NCI-H345 treated with DMSO at 0.1 percent for 48 hours (cell line): ENCODE results near the gene CLRN2.

ENCODE experiments used
- DNase-seq: peaks from one replicate; lab custom pipeline; 2025; ENCODE audit not compliant: unreplicated experiment; lab: John Stamatoyannopoulos, UW

Gene CLRN2

GRCh38 chr4:17514865-17515264 is at the start of gene CLRN2:
TSS of gene CLRN2 (plus strand) at chr4:17515165. CDS start at chr4:17515267, 102 bp downstream.
- no peak for DNase-seq

- no peak for DNase-seq
These were observed 46.2 kb upstream of the CLRN2 start for GRCh38 chr4:17468619-17469221.

- no peak for DNase-seq
These were observed 44.9 kb upstream of the CLRN2 start for GRCh38 chr4:17469931-17470674.

DNA sequence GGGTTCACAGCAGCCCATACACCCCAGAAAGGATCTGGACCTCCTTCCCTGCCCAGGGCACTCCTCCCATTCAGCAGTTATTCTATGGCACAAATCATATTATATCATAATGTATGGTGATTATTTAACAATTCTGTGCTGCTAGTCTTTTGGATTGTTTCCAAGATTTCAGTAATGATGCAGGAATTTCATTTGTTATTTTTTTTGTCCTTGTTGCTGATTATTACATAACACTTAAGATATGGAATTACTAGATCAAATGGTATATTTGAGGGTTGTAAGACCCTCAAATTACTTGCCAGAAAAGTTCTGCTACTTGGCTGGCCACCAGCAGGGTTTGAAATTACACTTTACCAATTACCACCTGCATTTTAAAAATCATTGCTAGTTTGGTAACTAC is 39.5 kb upstream of the CLRN2 start:
- no peak for DNase-seq

- DNase-seq: no peak
These were observed 38.1 kb upstream of the CLRN2 start for GRCh38 chr4:17476853-17477252.

GRCh38 chr4:17477774-17478472 is 37.0 kb upstream of the CLRN2 start:
- DNase-seq: no peak

GRCh38 chr4:17480210-17480927 is 34.6 kb upstream of the CLRN2 start:
- DNase-seq: no peak

- no peak for DNase-seq
These were observed 34.0 kb upstream of the CLRN2 start for GRCh38 chr4:17480955-17481354.

GRCh38 chr4:17482716-17483115 is 32.2 kb upstream of the CLRN2 start:
- no peak for DNase-seq

DNA sequence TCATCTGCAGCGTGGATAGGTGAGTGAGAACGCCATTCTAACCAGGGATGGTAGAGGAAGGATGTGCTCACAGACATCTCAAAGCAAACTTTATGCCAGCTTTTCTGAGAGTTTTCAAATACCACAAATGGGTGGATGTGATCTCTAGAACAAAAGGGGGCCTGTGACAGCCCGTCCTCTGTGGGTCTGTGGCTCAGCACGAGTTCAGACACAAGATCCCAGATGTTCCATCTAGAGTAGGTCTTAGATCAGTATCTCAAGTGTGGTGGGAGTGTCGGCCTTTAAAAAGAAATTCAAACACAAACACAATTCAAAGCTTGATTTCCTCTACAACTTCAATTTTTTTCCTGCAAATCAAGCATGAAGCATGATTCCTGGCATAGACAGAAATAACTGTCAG is 25.8 kb upstream of the CLRN2 start:
- DNase-seq: no peak

DNA sequence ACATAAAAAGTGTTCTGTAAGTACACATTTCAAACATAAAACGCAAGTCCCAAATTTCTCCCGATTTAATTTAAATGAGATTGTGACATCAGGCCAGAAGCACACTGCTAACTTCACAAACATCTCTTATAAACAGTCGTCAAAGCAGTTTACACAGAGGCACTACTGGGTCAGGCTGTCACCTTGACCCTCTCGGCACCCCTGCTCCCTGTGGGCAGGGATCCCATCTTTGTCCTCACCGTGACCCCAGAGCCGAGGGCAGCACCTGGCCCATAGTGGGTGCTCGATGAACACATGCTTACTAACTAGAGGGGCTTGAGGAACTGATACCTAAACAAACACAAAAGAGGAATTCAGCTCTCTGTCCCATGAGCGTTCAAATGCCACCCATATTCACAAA is 25.2 kb upstream of the CLRN2 start:
- no peak for DNase-seq

DNA sequence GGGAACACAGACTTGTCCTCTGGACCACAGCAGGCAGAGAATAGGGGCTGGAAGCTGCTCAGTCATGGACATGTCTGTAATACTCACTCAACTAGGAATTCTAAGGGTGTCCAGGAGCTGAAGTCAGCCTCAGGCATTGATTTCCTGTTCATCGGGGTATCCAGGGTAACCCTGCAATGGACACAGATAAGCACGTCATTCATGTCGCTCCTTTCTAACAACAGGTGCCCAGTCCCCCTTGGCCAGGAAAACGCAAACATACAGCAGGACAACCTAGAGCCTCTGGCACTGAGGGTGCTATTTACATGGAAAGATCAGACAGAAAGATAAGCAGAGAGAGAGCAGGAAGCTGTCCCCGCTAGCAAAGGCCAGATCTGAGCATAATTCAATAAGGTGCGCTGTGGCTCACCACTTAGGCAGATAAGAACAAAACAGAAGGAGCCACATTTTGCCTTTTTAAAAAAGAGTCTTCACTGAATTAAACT is 24.3 kb upstream of the CLRN2 start:
- no peak for DNase-seq

DNA sequence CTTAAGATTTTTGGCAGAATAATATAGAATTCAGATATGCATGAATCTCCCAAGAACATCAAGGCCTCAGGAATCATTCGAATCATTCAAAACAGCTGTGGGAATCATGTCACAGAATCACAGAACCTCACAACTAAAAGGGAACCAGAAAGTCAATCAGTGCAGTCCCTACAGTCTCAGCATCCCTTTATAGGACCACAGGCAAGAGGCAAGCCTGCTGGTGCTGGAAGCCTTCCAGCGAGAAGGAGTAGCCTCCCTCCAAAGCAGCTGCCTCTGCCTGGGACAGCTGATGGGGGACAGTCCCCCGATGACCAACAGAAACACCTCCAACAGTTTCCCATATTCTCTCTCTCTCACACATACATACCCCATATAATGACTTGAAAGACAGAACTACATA is 23.8 kb upstream of the CLRN2 start:
- DNase-seq: no peak

DNA sequence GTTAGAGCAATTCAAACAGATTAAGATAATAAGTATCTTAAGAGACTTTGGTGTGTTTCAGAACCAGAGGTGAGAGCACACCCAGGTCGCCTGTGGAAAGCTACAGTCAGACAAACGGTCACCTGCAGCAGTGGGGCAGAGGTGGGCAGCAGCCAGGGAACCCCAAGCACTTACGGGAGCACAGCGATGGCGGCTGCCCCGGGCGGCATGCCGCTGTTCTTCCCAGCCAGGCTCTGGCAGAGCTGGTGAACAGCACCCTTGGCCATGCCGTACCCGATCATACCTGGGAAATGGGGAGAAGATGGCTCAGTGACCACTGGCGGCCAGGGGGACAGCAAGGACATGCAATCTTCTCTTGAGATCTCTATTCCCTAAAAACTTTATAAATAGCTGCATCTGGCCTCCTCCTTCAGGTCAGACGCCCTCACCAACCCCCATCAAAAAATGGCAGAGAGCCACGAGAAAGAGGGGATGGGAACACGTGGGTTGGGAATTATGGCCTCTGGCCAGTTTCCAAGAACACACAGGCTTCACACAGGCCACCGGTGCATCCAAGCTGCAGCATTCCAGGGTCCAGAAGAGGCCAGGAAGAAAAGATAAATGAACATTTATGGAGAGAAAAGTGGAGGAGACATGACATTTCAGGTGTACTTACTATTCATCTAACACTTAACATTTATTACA is 22.8 kb upstream of the CLRN2 start:
- no peak for DNase-seq

- no peak for DNase-seq
These were observed 22.1 kb upstream of the CLRN2 start for GRCh38 chr4:17492876-17493275.

DNA sequence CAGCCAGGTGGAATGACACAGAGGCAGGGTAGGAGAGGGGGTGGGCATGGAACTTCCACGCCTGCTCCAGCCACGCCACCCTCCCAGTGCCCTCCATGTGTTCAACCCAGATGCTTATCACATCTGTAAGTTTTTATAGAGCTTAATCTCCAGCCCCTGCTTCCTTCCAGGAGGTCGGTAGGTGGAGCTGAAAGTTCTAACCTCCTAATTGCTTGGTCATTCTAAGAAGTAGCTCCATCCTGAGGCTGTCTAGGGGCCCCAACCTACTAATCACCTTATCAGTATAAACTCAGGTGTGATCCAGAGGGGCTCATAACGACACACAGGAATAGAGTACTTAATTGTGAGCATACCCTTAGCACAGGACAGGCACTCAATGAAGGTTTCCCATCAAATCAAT is 21.3 kb upstream of the CLRN2 start:
- no peak for DNase-seq

- DNase-seq: no peak
These were observed 20.4 kb upstream of the CLRN2 start for GRCh38 chr4:17494258-17495190.

DNA sequence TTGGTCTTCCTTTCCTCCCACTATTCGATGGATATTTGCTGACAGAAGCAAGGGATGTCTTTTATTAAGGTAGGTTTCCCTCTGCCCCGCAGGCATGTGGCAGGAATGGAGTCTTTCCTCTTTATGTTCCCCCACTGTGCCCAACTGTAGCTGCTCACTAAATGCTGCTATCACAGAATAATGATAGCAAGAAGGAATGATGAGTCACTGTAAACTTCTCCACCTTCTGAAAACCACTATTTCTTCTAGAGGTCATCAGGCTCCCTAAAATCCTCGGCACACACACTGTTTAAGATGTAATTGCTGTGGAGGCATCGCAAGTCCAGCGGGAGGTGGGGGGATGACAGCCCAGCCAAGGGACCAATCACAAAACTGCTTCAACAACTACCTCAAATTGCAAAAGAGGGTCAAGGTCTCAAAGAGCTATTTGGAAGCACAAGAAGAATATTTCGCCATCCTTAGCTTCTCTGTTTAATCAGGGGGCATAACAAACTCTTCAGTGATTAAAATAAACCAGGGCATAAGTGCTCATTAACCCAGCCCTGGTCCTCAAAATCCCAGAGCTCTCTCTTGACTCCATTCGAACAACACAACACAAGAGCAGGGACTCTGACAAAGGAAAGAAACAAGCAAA is 17.0 kb upstream of the CLRN2 start:
- no peak for DNase-seq

DNA sequence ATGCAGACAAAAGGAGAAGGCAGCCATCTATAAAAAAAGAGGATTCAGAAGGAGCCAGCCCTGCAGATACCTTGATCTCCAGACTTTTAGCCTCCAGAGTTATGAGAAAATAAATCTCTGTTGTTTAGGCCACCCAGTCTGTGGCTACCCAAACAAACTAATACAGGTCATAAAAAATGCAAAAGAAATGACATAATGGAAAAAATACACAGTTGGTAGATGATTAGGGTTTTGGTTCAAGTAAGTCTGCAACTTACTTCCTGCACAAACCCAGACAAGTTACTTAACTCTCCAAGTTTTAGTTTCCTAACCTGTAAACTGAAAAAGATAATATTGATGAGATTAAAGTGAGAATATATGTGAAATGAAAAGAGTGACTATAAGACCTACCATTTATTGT is 14.4 kb upstream of the CLRN2 start:
- DNase-seq: no peak
